Effector memory CD4-positive, alpha-beta T cell (primary cell): Measurements from ENCODE around the gene GAB4.

Experiments used
- DNase-seq, 3 donors: peaks; one replicate each; pipeline ENCODE4 v3.0.0-alpha.2; 2020
- H3K27ac ChIP-seq: 2 replicates; pipeline ENCODE4 v1.7.0; 2013; ENCODE audit warnings: mild to moderate bottlenecking, low read length, moderate library complexity; ENCODE audit not compliant: insufficient read depth, poor library complexity, severe bottlenecking
- H3K27me3 ChIP-seq: replicated peaks from 2 replicates; pipeline ENCODE4 v1.7.0; 2013; ENCODE audit warnings: mild to moderate bottlenecking, low read length; ENCODE audit not compliant: insufficient read depth, control insufficient read depth, poor library complexity, severe bottlenecking
- H3K36me3 ChIP-seq: 2 replicates; pipeline ENCODE4 v1.7.0; 2013; ENCODE audit warnings: mild to moderate bottlenecking, low read length, moderate library complexity; ENCODE audit not compliant: control insufficient read depth, insufficient read depth
- H3K4me1 ChIP-seq: 2 replicates; pipeline ENCODE4 v1.7.0; 2013; ENCODE audit warnings: low read length, mild to moderate bottlenecking; ENCODE audit not compliant: control insufficient read depth, insufficient read depth, poor library complexity, severe bottlenecking
- H3K4me3 ChIP-seq: 2 replicates; pipeline ENCODE4 v1.7.0; 2013; ENCODE audit warnings: low read length, low read depth, mild to moderate bottlenecking; ENCODE audit not compliant: insufficient read depth, poor library complexity, severe bottlenecking
- H3K9me3 ChIP-seq: 2 replicates; pipeline ENCODE4 v1.7.0; 2013; ENCODE audit warnings: mild to moderate bottlenecking, low read length, moderate library complexity; ENCODE audit not compliant: control insufficient read depth

Gene GAB4

DNA sequence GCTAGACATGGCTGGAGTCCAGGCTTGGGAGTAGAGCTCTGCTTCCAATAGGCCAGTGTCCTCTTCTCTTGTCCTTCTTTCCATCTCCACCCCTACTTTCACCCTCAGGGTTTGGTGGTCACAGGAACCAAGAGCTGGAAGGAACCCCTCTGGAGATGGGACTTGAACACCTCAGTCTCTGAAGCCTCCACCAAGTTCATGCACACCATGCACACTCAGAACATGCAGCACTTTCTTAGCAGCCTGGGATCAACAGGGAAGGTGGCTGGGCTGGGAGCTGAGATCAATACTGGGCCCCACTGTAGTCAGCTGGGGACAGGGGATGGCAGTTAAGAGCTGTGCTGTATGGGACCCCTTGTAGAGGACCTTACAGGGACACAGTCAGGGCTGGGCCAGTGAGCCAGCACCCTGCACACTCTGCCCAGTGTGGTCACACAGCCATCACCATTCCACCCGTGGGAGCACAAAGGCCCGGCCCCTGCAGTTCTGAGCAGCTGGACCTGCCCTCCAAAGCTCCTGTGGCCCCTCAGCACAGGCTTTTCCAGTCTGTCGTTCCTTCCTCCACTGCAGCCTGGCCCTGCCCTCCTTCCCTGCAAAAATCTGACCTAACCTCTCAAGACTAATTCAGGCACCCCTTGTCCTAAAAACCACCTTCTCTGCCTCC lies 47.7 kb downstream of the GAB4 start:
- Histone ChIP-seq H3K4me3 (no peak overlapping the region), H3K4me1 (no peaks in the 10 kb centered on the region), H3K36me3 (no peaks in the 10 kb centered on the region), H3K27me3 (no peaks in the 10 kb centered on the region), H3K9me3 (no peaks in the 10 kb centered on the region), H3K27ac (no peak overlapping the region)
- no peak for DNase-seq

GRCh38 chr22:16959345-16959930 lies 48.6 kb downstream of the GAB4 start:
- Histone ChIP-seq H3K36me3 (no peaks in the 10 kb centered on the region), H3K4me3 (no peak overlapping the region), H3K27me3 (no peaks in the 10 kb centered on the region), H3K4me1 (no peaks in the 10 kb centered on the region), H3K9me3 (no peaks in the 10 kb centered on the region), H3K27ac (no peak overlapping the region)
- DNase-seq, result no peak

DNA sequence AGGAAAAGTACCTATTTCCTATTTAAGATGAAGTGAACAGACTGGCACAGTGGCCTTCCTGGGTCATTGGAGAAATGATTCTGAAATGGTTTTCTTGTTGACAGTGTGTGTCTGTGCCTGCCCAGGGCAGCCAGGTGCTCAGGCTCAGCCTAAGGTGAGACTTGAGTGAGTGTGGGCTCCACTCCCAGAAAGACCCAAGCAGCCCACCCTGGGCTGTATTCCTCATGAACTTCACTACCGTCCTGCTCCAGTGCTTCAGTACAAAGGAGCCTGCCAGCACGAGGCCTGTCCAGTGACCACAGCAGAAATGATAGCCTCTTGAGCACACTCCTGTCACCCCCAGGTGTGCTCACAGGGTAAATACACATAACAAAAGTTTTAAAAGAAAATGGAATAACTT lies 49.5 kb downstream of the GAB4 start:
- no peaks in the 10 kb centered on the region for H3K36me3 ChIP-seq
- H3K9me3 ChIP-seq, result no peaks in the 10 kb centered on the region
- H3K27ac ChIP-seq, result no peak overlapping the region
- no peaks in the 10 kb centered on the region for H3K4me1 ChIP-seq
- DNase-seq, result no peak
- no peak overlapping the region for H3K4me3 ChIP-seq
- H3K27me3 ChIP-seq, result no peaks in the 10 kb centered on the region

DNA sequence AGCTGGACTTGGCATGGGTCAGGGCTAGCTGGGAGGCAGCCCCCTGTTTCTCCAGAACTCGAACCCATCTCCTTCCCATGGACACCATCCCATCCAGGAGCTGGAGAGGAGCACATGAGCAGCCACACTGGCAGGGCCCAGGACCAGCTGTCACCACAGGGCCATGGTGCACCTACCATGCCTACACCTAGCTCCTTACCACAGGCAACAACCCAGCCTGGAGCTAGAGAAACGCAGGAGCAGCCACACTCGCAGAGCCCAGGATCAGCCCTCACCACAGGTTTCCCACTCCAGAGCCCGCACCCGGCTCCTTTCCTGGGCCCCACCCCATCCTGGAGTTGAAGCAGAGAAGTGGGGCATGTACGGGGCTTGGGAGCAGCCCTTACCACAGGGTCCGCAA lies 50.2 kb downstream of the GAB4 start:
- no peak overlapping the region for H3K27ac ChIP-seq
- no peak overlapping the region for H3K4me3 ChIP-seq
- H3K36me3 ChIP-seq, result no peaks in the 10 kb centered on the region
- H3K4me1 ChIP-seq, result no peaks in the 10 kb centered on the region
- DNase-seq, result no peak
- H3K9me3 ChIP-seq, result no peaks in the 10 kb centered on the region
- H3K27me3 ChIP-seq, result no peaks in the 10 kb centered on the region

DNA sequence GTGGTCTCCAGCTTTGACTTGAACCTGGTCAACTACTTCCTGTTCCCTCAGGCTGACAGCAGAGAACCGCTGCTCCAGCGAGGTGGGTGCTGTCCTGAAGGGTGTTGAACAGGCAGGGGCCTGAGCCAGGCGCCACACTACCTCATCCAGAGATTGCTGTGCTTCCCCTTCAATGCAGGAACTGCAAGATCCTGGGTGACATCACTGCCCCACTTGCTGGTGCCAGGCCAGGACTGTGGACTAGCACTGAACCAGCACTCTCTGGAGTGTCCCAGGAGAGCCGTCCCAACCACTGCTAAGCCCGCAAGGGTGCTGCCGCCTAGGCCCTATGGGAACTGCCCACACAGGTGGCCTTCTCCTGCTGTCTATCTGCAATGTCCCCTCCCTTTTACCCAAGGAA lies 51.7 kb downstream of the GAB4 start:
- Histone ChIP-seq H3K4me3 (no peak overlapping the region), H3K4me1 (no peaks in the 10 kb centered on the region), H3K36me3 (no peaks in the 10 kb centered on the region), H3K27ac (no peak overlapping the region), H3K9me3 (no peaks in the 10 kb centered on the region), H3K27me3 (no peaks in the 10 kb centered on the region)
- DNase-seq, result no peak

GRCh38 chr22:16955678-16956210 lies 52.3 kb downstream of the GAB4 start:
- Histone ChIP-seq H3K27ac (no peak overlapping the region), H3K9me3 (no peaks in the 10 kb centered on the region)

DNA sequence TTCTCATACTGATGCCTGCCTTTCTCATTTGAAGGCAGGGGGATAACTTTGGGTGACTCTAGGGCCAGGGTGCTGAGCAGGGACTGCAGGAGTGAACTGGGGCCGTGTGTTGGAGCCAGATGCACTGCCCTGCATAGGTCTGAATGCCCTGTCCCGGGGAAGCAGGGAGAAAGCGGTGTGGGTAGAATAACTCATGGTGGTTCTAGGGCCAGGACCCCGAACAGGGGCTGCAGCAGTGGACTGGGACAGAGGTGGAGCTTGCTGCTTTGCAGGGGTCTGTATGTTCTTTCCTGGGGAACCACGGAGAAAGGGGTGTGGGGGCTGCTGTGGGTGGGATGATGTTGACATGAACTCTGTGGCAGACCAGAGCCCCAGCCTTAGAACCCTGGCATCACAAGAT lies 52.9 kb downstream of the GAB4 start:
- Histone ChIP-seq H3K27me3 (no peaks in the 10 kb centered on the region), H3K9me3 (no peaks in the 10 kb centered on the region), H3K4me1 (no peaks in the 10 kb centered on the region), H3K27ac (no peak overlapping the region), H3K36me3 (no peaks in the 10 kb centered on the region), H3K4me3 (no peak overlapping the region)
- no peak for DNase-seq

More at GRCh38 chr22:16955678-16956210, 52.3 kb downstream of the GAB4 start:
- no peak overlapping the region for H3K4me3 ChIP-seq
- H3K27me3 ChIP-seq, result no peaks in the 10 kb centered on the region
- no peak for DNase-seq
- no peaks in the 10 kb centered on the region for H3K36me3 ChIP-seq
- no peaks in the 10 kb centered on the region for H3K4me1 ChIP-seq

DNA sequence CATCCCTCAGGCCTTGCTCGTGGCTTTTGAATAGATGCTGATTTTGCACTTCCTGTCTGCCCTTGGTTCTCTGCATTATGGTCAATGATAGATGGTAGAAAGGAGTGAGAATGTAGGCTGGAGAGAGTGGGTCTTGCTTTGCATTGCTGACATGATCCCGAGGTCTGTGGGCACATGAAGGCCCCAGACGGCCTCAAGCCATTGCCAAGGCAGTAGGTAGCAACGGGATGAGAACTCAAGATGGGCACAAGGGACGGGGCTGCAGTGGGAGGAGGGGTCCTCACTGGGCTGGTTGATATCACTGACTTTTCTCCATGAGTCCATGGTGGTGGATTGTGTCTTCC lies 54.0 kb downstream of the GAB4 start:
- Histone ChIP-seq H3K36me3 (no peaks in the 10 kb centered on the region), H3K9me3 (no peaks in the 10 kb centered on the region), H3K4me1 (no peaks in the 10 kb centered on the region), H3K4me3 (no peak overlapping the region), H3K27me3 (no peaks in the 10 kb centered on the region), H3K27ac (no peak overlapping the region)
- no peak for DNase-seq

DNA sequence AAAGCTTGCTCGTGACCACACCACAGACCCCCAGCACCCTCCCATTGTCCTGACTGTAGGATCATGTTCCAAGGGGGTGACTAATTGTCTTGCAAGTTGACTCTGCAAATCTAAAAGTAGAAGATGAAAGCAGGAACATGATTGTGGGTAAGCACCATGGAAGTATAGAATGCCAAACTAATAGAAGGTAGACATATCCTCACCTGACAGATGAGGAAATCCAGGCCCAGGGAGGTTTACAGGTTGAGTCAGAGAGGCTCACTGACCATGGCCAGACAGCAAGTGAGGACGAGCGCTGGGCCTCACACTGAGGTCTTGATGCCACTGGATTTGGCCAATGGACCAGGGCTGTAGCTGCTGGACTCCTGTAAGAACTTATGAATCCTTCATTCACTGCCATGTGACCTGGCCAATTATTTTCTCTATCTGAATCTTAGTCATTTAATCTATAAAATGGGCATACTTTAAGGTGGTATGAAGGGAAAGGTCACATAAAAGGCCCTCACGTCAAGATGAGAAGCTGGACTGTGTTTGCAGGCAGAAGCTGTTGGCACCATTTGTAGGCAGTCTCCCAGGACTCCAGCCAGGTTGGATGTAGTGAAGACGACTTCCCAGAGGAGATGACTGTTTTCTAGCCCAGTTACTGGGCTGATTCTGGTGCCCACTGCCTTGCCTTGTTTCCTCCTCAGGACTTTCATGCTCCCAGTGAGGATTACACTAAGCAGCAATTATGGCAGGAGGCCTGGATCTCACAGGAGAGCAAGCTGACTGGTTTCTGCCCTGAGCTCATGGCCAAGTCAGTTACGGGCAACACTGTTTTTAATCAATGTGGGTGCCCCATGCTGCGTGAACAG lies 54.6 kb downstream of the GAB4 start:
- DNase-seq, result no peak
- no peaks in the 10 kb centered on the region for H3K9me3 ChIP-seq
- H3K4me3 ChIP-seq, result no peak overlapping the region
- no peaks in the 10 kb centered on the region for H3K27me3 ChIP-seq
- no peaks in the 10 kb centered on the region for H3K4me1 ChIP-seq
- H3K27ac ChIP-seq, result no peak overlapping the region
- no peaks in the 10 kb centered on the region for H3K36me3 ChIP-seq

DNA sequence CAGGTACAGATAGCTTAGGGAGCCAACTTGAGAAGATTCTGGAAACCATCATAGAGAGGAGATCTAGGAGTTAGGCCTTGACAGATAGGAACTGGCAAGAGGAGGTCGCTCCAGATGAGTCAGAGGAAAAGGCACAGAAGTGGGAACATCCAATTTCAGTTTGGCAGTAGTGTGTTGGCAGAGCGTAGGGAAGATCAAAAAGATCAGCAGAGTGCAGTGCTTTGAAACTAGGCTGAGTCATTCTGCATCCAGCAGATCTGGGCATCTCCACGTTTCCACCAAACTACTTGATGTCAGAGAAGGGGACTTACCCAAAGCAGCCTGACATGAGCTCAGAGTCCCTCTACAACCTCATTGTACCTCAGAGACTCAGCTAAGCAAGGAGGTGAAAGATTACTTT lies 58.5 kb downstream of the GAB4 start:
- no peak for DNase-seq
- no peaks in the 10 kb centered on the region for H3K27me3 ChIP-seq
- H3K4me3 ChIP-seq, result no peak overlapping the region
- no peak overlapping the region for H3K27ac ChIP-seq
- no peaks in the 10 kb centered on the region for H3K4me1 ChIP-seq
- H3K36me3 ChIP-seq, result no peaks in the 10 kb centered on the region
- no peaks in the 10 kb centered on the region for H3K9me3 ChIP-seq
